Stimulated activated CD8-positive, alpha-beta memory T cell treated with anti-CD3 and anti-CD28 coated beads, Interleukin-2, amount 100 ng/mL, for 48 hours (primary cell): ENCODE measurements around the gene SRCIN1.
"Not testable (repeated sequence)": the region's sequence is repeated elsewhere in the genome, so short reads cannot be mapped to it uniquely, and the experiment has no call there.

ENCODE experiments used
- DNase-seq, 2 donors: peaks; one replicate each; pipeline ENCODE4 v3.0.0-alpha.2; 2020; ENCODE audit warnings: low read depth in 2 of 2

SRCIN1 gene

GRCh38 chr17:38511150-38512108 lies 94.3 kb downstream of the SRCIN1 start:
- DNase-seq, result no peak

- DNase-seq, result no peak
Measured at GRCh38 chr17:38510421-38511149, 95.2 kb downstream of the SRCIN1 start.

- DNase-seq, result no peak
Measured at GRCh38 chr17:38509772-38510420, 95.9 kb downstream of the SRCIN1 start.

GRCh38 chr17:38508954-38509771 lies 96.6 kb downstream of the SRCIN1 start:
- peak; percentile 58 to 70 for DNase-seq

GRCh38 chr17:38508570-38508950 lies 97.2 kb downstream of the SRCIN1 start:
- no peak for DNase-seq

GRCh38 chr17:38507921-38508569 lies 97.7 kb downstream of the SRCIN1 start:
- no peak for DNase-seq

GRCh38 chr17:38507436-38507835 lies 98.3 kb downstream of the SRCIN1 start:
- DNase-seq, result no peak

- DNase-seq, result no peak
Measured at GRCh38 chr17:38504216-38504615, 101.5 kb downstream of the SRCIN1 start.

GRCh38 chr17:38503286-38503913 lies 102.4 kb downstream of the SRCIN1 start:
- DNase-seq, result not testable (repeated sequence)

- not testable (repeated sequence) for DNase-seq
Measured at GRCh38 chr17:38501718-38502117, 104.0 kb downstream of the SRCIN1 start.

- DNase-seq, result not testable (repeated sequence)
Measured at GRCh38 chr17:38499230-38499629, 106.5 kb downstream of the SRCIN1 start.

GRCh38 chr17:38498353-38498752 lies 107.4 kb downstream of the SRCIN1 start:
- DNase-seq, result no peak

GRCh38 chr17:38497656-38498055 lies 108.1 kb downstream of the SRCIN1 start:
- DNase-seq, result not testable (repeated sequence)

- DNase-seq, result not testable (repeated sequence)
Measured at GRCh38 chr17:38494152-38494551, 111.6 kb downstream of the SRCIN1 start.

- DNase-seq, result peak; percentile 86 to 88
Measured at GRCh38 chr17:38492067-38493040, 113.4 kb downstream of the SRCIN1 start.

GRCh38 chr17:38491346-38492066 lies 114.2 kb downstream of the SRCIN1 start:
- DNase-seq, result not testable (repeated sequence)

- not testable (repeated sequence) for DNase-seq
Measured at GRCh38 chr17:38489774-38490173, 116.0 kb downstream of the SRCIN1 start.

GRCh38 chr17:38485681-38486298 lies 120.0 kb downstream of the SRCIN1 start:
- not testable (repeated sequence) for DNase-seq
